ENCODE data around the gene BLVRB. TPM values are rescaled to one million over a fixed set of nuclear protein-coding genes. Genes with fewer than 3 reads are reported as not detected.

Gene BLVRB
- total RNA-seq, 1 experiment from 2014 or later: 246 TPM

DNA sequence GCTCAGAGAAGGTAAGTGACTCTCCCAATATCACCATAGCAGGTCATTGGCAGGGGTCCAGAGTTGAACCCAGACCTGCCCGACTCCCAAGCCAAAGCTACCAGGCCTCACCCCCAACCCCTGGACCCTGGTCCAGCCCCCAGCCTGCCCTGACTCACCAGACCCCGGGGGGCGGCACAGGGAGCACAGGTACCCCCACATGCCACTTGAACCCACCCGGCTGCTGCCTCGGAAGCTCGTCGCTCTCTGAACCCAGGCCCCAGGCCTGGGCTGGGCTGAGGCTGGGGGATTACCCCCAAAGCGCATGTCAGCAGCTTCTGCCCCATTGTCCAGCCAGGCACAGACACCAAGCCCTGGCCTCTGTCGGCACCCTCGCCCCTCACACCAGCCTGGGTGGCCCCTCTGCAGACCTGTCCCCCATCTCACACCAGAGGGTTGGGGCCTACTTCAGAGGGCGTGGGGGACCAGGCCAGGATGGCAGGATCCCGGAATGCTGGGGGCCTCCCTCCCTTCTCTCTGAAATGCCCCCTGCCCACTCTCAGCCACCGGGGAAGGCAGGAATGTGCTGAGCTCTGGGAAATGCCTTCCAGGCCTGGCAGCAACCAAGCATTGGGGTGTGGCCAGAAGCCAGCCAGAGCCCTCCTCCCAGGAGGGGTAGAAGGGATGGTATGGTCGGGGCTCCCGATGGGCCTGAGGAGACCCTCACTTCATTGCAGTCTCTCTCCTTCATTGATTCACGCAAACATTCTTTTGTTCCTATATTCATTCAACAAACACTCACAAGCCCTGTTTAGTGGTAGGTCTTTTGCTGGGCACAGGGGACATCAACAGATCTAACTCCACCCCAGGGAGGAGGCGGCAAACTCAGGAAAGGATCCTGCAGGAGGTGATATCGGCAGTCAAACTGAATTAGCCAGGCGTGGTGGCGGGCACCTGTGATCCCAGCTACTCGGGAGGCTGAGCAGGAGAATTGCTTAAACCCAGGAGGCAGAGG, 50.7 kb downstream of the BLVRB start:
- H2AFZ ChIP-seq (ENCODE audit: low read length): no peak overlapping the region
- TF ChIP-seq, protein P1, sequence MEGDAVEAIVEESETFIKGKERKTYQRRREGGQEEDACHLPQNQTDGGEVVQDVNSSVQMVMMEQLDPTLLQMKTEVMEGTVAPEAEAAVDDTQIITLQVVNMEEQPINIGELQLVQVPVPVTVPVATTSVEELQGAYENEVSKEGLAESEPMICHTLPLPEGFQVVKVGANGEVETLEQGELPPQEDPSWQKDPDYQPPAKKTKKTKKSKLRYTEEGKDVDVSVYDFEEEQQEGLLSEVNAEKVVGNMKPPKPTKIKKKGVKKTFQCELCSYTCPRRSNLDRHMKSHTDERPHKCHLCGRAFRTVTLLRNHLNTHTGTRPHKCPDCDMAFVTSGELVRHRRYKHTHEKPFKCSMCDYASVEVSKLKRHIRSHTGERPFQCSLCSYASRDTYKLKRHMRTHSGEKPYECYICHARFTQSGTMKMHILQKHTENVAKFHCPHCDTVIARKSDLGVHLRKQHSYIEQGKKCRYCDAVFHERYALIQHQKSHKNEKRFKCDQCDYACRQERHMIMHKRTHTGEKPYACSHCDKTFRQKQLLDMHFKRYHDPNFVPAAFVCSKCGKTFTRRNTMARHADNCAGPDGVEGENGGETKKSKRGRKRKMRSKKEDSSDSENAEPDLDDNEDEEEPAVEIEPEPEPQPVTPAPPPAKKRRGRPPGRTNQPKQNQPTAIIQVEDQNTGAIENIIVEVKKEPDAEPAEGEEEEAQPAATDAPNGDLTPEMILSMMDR (conservative IDR thresholded peaks at IDR 0.05; ENCODE audit: low read depth, low read length): no peak
- no peak for TF ChIP-seq EZH2phosphoT487 (IDR thresholded peaks at IDR 0.05; ENCODE audit: borderline replicate concordance, low read length)
- TF ChIP-seq EZH2 (IDR thresholded peaks at IDR 0.05; ENCODE audit: low read length, unreplicated experiment): no peak

DNA sequence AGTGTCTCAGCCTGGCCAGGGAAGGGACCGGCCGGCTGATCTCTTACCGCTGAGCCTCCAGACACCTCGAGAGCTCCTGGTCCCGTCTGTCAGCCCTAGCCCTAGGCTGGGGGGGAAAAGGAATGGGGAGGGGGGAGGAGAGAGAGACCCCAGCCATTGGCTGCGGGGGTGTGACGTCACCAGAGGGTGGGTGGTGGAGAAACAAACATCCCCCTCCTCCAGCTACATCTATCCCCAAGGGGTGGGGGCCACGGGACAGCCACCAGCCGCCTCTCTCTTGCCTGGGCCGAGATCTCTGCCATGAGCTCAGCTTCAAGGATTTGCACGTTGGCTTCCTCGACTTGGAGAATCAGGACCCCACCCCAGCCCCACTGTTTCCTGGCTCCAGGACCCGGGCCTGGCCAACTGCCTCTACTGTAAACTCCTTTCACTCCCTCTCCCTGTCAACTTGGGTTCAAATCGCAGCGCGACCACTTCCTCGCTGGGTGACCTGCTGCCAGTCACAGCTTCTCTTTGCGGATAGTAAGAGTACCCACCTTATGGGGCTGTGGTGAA, 52.2 kb downstream of the BLVRB start, which contains the start of gene PRX:
PRX (minus strand) TSS at position 88 of the 555 bp plus-strand sequence. CDS start 5,446 bp downstream, outside the sequence.
- Histone ChIP-seq H3K4me3 (ENCODE audit: low read length) (no peak within 1 kb of the TSS), H3K4me2 (ENCODE audit: low read length) (no peak within 1 kb of the TSS), H4K20me1 (ENCODE audit: low read length) (no peaks in the 10 kb centered on the region), H3K36me3 (ENCODE audit: low read depth, low read length) (no peaks in the 10 kb centered on the region), H2AFZ (ENCODE audit: low read length) (no peak within 1 kb of the TSS), H3K4me1 (ENCODE audit: insufficient read depth, low read length) (no peaks in the 10 kb centered on the region), H3K27me3 (ENCODE audit: low read length) (no peaks in the 10 kb centered on the region), H3K27ac (ENCODE audit: low read length) (no peak within 1 kb of the TSS), H3K9me3 (ENCODE audit: low read length) (no peaks in the 10 kb centered on the region), H3K9ac (ENCODE audit: low read length) (no peak within 1 kb of the TSS), H3F3A (ENCODE audit: low read length, unreplicated experiment) (no peaks in the 10 kb centered on the region), H3K9me2 (replicated peaks; ENCODE audit: low read length) (no peaks in the 10 kb centered on the region), H3K79me2 (ENCODE audit: low read length) (no peaks in the 10 kb centered on the region)
- TF ChIP-seq EZH2phosphoT487 (IDR thresholded peaks at IDR 0.05; ENCODE audit: borderline replicate concordance, low read length) (no peak), EZH2 (IDR thresholded peaks at IDR 0.05; ENCODE audit: low read length, unreplicated experiment) (no peak)
- TF ChIP-seq, protein P1 (conservative IDR thresholded peaks at IDR 0.05; ENCODE audit: low read depth, low read length): no peak
- DNase-seq: no peak
- intact Hi-C loops (cut with micrococcal nuclease): no loop called here
- ChIA-PET CTCF (no interaction called here), POLR2A (ENCODE audit: unreplicated experiment) (no interaction called here)
- no peak for ATAC-seq
- BruUV-seq (replicated peaks): no TSS peak

More for the DNA sequence above, 50.7 kb downstream of the BLVRB start:
- Histone ChIP-seq H3K36me3 (ENCODE audit: low read depth, low read length) (no peaks in the 10 kb centered on the region), H3K4me3 (ENCODE audit: low read length) (no peak overlapping the region), H3K9me3 (ENCODE audit: low read length) (no peaks in the 10 kb centered on the region), H3K9ac (ENCODE audit: low read length) (no peak overlapping the region), H4K20me1 (ENCODE audit: low read length) (no peaks in the 10 kb centered on the region), H3K27me3 (ENCODE audit: low read length) (no peaks in the 10 kb centered on the region), H3K9me2 (replicated peaks; ENCODE audit: low read length) (no peaks in the 10 kb centered on the region), H3K27ac (ENCODE audit: low read length) (no peak overlapping the region), H3F3A (ENCODE audit: low read length, unreplicated experiment) (no peaks in the 10 kb centered on the region), H3K79me2 (ENCODE audit: low read length) (no peaks in the 10 kb centered on the region), H3K4me1 (ENCODE audit: insufficient read depth, low read length) (no peaks in the 10 kb centered on the region), H3K4me2 (ENCODE audit: low read length) (no peak overlapping the region)
- ATAC-seq (no peak), DNase-seq (no peak)
- CTCF ChIA-PET: interaction anchor here (0.5 kb wide), 1 partner anchor 131 kb away, joined by 3 read pairs; no protein-coding TSS in a partner anchor
- no TSS peak for BruUV-seq (replicated peaks)
- intact Hi-C loops (cut with micrococcal nuclease): no loop called here
- POLR2A ChIA-PET (ENCODE audit: unreplicated experiment): interaction anchor here (0.5 kb wide), 1 partner anchor 20 kb away, joined by 3 read pairs; no protein-coding TSS in a partner anchor

Data from PC-3 (cell line).